ENCODE results near the gene APOO.

APOO gene

GRCh38 chrX:23784470-23785331 lies 123.0 kb downstream of the APOO start:
- DNase-seq (ENCODE audit: low spot score): no peak

GRCh38 chrX:23783589-23784469 lies 123.9 kb downstream of the APOO start:
- DNase-seq (ENCODE audit: low spot score): no peak
